ENCODE data around the gene PSME3.
"Not testable (repeated sequence)": the region's sequence is repeated elsewhere in the genome, so short reads cannot be mapped to it uniquely, and the experiment has no call there.

Gene PSME3

GRCh38 chr17:42878924-42879595, 45.9 kb downstream of the PSME3 start:
- DNase-seq, result no peak

GRCh38 chr17:42879596-42879985, 46.4 kb downstream of the PSME3 start:
- no peak for DNase-seq

- DNase-seq, result no peak
These were observed 47.6 kb downstream of the PSME3 start for GRCh38 chr17:42880776-42881310.

GRCh38 chr17:42881706-42882105, 48.5 kb downstream of the PSME3 start:
- not testable (repeated sequence) for DNase-seq

- no peak for DNase-seq
These were observed 49.0 kb downstream of the PSME3 start for GRCh38 chr17:42882166-42882565.

GRCh38 chr17:42883802-42884558, 50.8 kb downstream of the PSME3 start:
- DNase-seq, result no peak

- not testable (repeated sequence) for DNase-seq
These were observed 52.6 kb downstream of the PSME3 start for GRCh38 chr17:42885806-42886205.

GRCh38 chr17:42886283-42887176, 53.3 kb downstream of the PSME3 start:
- no peak for DNase-seq

- DNase-seq, result no peak
These were observed 56.6 kb downstream of the PSME3 start for GRCh38 chr17:42889809-42890208.

GRCh38 chr17:42891539-42892152, 58.4 kb downstream of the PSME3 start:
- no peak for DNase-seq

GRCh38 chr17:42893359-42893758, 60.2 kb downstream of the PSME3 start:
- no peak for DNase-seq
